HG02943 (cell line): ENCODE results near the gene BCKDHA.
"Not testable (repeated sequence)": the region's sequence is repeated elsewhere in the genome, so short reads cannot be mapped to it uniquely, and the experiment has no call there.

Experiments
- ATAC-seq: cut with Tn5 transposase; IDR thresholded peaks from one replicate; pipeline ENCODE4 v1.9.1; 2021; ENCODE audit warnings: mild to moderate bottlenecking, low read depth, moderate library complexity; ENCODE audit not compliant: unreplicated experiment

BCKDHA gene

GRCh38 chr19:41424335-41425173, 26.9 kb downstream of the BCKDHA start:
- ATAC-seq = no peak

GRCh38 chr19:41425174-41426115, 27.8 kb downstream of the BCKDHA start:
- ATAC-seq = no peak

- ATAC-seq = no peak
Measured at GRCh38 chr19:41426116-41426841, 28.7 kb downstream of the BCKDHA start.

- no peak for ATAC-seq
Measured at GRCh38 chr19:41426952-41427646, 29.5 kb downstream of the BCKDHA start, which contains the start of gene B3GNT8. Gene B3GNT8 (minus strand): TSS chr19:41427374. CDS start chr19:41426778, 596 bp downstream.

GRCh38 chr19:41427647-41428480, 30.2 kb downstream of the BCKDHA start:
- ATAC-seq = no peak

GRCh38 chr19:41428481-41428859, 30.9 kb downstream of the BCKDHA start:
- ATAC-seq = no peak

GRCh38 chr19:41430922-41431321, 33.3 kb downstream of the BCKDHA start:
- ATAC-seq = no peak

- ATAC-seq = no peak
Measured at GRCh38 chr19:41431426-41432386, 34.1 kb downstream of the BCKDHA start.

- no peak for ATAC-seq
Measured at GRCh38 chr19:41433171-41433570, 35.6 kb downstream of the BCKDHA start.

GRCh38 chr19:41434450-41434849, 36.8 kb downstream of the BCKDHA start:
- ATAC-seq = no peak

- not testable (repeated sequence) for ATAC-seq
Measured at GRCh38 chr19:41435376-41435775, 37.8 kb downstream of the BCKDHA start.

- no peak for ATAC-seq
Measured at GRCh38 chr19:41435936-41436673, 38.5 kb downstream of the BCKDHA start.

- no peak for ATAC-seq
Measured at GRCh38 chr19:41436674-41436951, 39.0 kb downstream of the BCKDHA start.

GRCh38 chr19:41437944-41438574, 40.4 kb downstream of the BCKDHA start:
- ATAC-seq = no peak

- peak; percentile 88 for ATAC-seq
Measured at GRCh38 chr19:41439441-41440222, 42.0 kb downstream of the BCKDHA start, which contains the start of gene DMAC2. Gene DMAC2 (minus strand): TSS chr19:41439912. CDS start chr19:41439899, 13 bp downstream.

GRCh38 chr19:41441321-41441945, 43.8 kb downstream of the BCKDHA start:
- ATAC-seq = no peak
